ENCODE measurements around the gene TSC2. TPM values are rescaled to one million over a fixed set of nuclear protein-coding genes. Genes with fewer than 3 reads are reported as not detected.
A peak's percentile ranks its signal among the peaks of the same experiment; 100 is the strongest.

Gene TSC2
- total and polyA plus RNA-seq, 9 of the 15 experiments (the other 6 are each of a cell fraction or from before 2014, with no cell fraction given): 1.3 to 68.1 (median 16.6) TPM

- TF ChIP-seq KAT7 (CRISPR knock-in tag; IDR thresholded peaks at IDR 0.05; ENCODE audit: borderline replicate concordance): peak; percentile 77; the same call in 1 of the 2 replicates
- peak; percentile 96 for TF ChIP-seq L3MBTL2 (IDR thresholded peaks at IDR 0.05)
These were observed 39.1 kb upstream of the TSC2 start (continued) for GRCh38 chr16:2008631-2009163.

- DNase-seq (ENCODE audit: extremely low read depth in 1 of 4, low spot score in 3 of 4) (peak in 3 of 4 experiments; percentile 47 to 76 (median 75)), FAIRE-seq (no peak), ATAC-seq (peak; percentile 32)
- peak overlapping the region; percentile 89 for H3K27ac ChIP-seq (ENCODE audit: extremely low read depth, low read depth, low read length)
- no peaks in the 10 kb centered on the region for H3K27me3 ChIP-seq (ENCODE audit: control insufficient read depth in 2 of 2, insufficient read depth in 2 of 2, low read length in 2 of 2)
- ChIA-PET POLR2A (interaction anchor here (1.0 to 2.6 kb wide), 3 partner anchors 12 to 146 kb away, joined by 7 to 13 read pairs (median 7); partner anchors contain the start of genes RPS2 and TRAF7), CTCF (ENCODE audit: low intra/inter-chr PET ratio) (no interaction called here)
- peak overlapping the region; percentile 99 for H3K4me3 ChIP-seq
- H3K9me1 ChIP-seq (ENCODE audit: control insufficient read depth, insufficient read depth, low read length): peaks cover 19% of the 10 kb centered on the region
- no peaks in the 10 kb centered on the region for H3K9me3 ChIP-seq (replicated peaks; ENCODE audit: control insufficient read depth, insufficient read depth, low read depth, low read length)
- peaks cover 23 to 67% of the 10 kb centered on the region in 2 experiments for H3K4me1 ChIP-seq (replicated peaks in 1 of 2; ENCODE audit: control insufficient read depth in 2 of 2, insufficient read depth in 2 of 2, low read length in 2 of 2)
- BruUV-seq (replicated peaks): no TSS peak
- H2AFZ ChIP-seq (ENCODE audit: low read depth, low read length): peak overlapping the region; percentile 28; the same call in 1 of the 2 replicates
- H3K36me3 ChIP-seq (ENCODE audit: control insufficient read depth, insufficient read depth, low read length): peaks cover 41% of the 10 kb centered on the region; the same call in 2 of the 3 replicates
- in situ Hi-C loops (cut with MboI) (no loop called here), intact Hi-C loops (cut with micrococcal nuclease) (loop anchor here (2.0 kb wide), 1 partner anchor 16 kb away; no protein-coding TSS in a partner anchor)
- H3K79me2 ChIP-seq (ENCODE audit: control insufficient read depth, insufficient read depth, low read length): peaks cover 66% of the 10 kb centered on the region
- H3K4me2 ChIP-seq (ENCODE audit: insufficient read depth, low read length): peak overlapping the region; percentile 93
- H3K9ac ChIP-seq (ENCODE audit: insufficient read depth in 1 of 2, low read depth in 2 of 2, low read length in 2 of 2): peak overlapping the region; percentile 91 to 99
- H4K20me1 ChIP-seq (replicated peaks; ENCODE audit: control insufficient read depth, insufficient read depth, low read length): peaks cover 37% of the 10 kb centered on the region
- 0% methylated on average over 32 of the region's 55 CpGs for WGBS (ENCODE audit: insufficient coverage, low coverage, missing lambda C conversion rate)
- TF ChIP-seq CGGBP1 (CRISPR knock-in tag; IDR thresholded peaks at IDR 0.05) (no peak), ZNF444 (CRISPR knock-in tag; IDR thresholded peaks at IDR 0.05) (no peak), ZBTB11 (CRISPR knock-in tag; IDR thresholded peaks at IDR 0.05) (peak in 1 of 3 experiments; percentile 27; a peak in 1 of 6 replicates), CHCHD3 (CRISPR knock-in tag; IDR thresholded peaks at IDR 0.05) (no peak), LEF1 (IDR thresholded peaks at IDR 0.05) (no peak), CAMTA2 (CRISPR knock-in tag; conservative IDR thresholded peaks at IDR 0.05) (no peak), GATAD2B (IDR thresholded peaks at IDR 0.05; ENCODE audit: borderline replicate concordance) (no peak), TRIM25 (IDR thresholded peaks at IDR 0.05; ENCODE audit: borderline replicate concordance) (no peak), ZFP1 (CRISPR knock-in tag; IDR thresholded peaks at IDR 0.05) (no peak), CHAMP1 (IDR thresholded peaks at IDR 0.05) (no peak)
These were observed 38.5 kb upstream of the TSC2 start for GRCh38 chr16:2009164-2009711.

Data from K562 (cell line).